ENCODE measurements around the gene B3GALNT2.
A peak's percentile ranks its signal among the peaks of the same experiment; 100 is the strongest.

Gene B3GALNT2

GRCh38 chr1:235416662-235417049 is 87.6 kb downstream of the B3GALNT2 start:
- H3K27me3 ChIP-seq (replicated peaks; ENCODE audit: control insufficient read depth, insufficient read depth, low read length), result no peaks in the 10 kb centered on the region
- H3K4me3 ChIP-seq (replicated peaks; ENCODE audit: low read depth, low read length), result no peak overlapping the region
- no peaks in the 10 kb centered on the region for H3K36me3 ChIP-seq (ENCODE audit: control insufficient read depth, insufficient read depth, low read length)
- DNase-seq (ENCODE audit: extremely low read depth, insufficient read length), result no peak
- TF ChIP-seq CTCF (IDR thresholded peaks at IDR 0.05; ENCODE audit: insufficient read depth, low read length, poor library complexity, severe bottlenecking), result no peak

GRCh38 chr1:235415008-235415904 is 89.0 kb downstream of the B3GALNT2 start:
- Histone ChIP-seq H3K27me3 (replicated peaks; ENCODE audit: control insufficient read depth, insufficient read depth, low read length) (no peaks in the 10 kb centered on the region), H3K4me3 (replicated peaks; ENCODE audit: low read depth, low read length) (no peak overlapping the region), H3K36me3 (ENCODE audit: control insufficient read depth, insufficient read depth, low read length) (no peaks in the 10 kb centered on the region)
- peak; percentile 74 for TF ChIP-seq CTCF (IDR thresholded peaks at IDR 0.05; ENCODE audit: insufficient read depth, low read length, poor library complexity, severe bottlenecking)
- no peak for DNase-seq (ENCODE audit: extremely low read depth, insufficient read length)

- Histone ChIP-seq H3K36me3 (ENCODE audit: control insufficient read depth, insufficient read depth, low read length) (no peaks in the 10 kb centered on the region), H3K27me3 (replicated peaks; ENCODE audit: control insufficient read depth, insufficient read depth, low read length) (no peaks in the 10 kb centered on the region), H3K4me3 (replicated peaks; ENCODE audit: low read depth, low read length) (no peak overlapping the region)
- no peak for DNase-seq (ENCODE audit: extremely low read depth, insufficient read length)
- TF ChIP-seq CTCF (IDR thresholded peaks at IDR 0.05; ENCODE audit: insufficient read depth, low read length, poor library complexity, severe bottlenecking), result no peak
Measured at GRCh38 chr1:235411489-235412486, 92.5 kb downstream of the B3GALNT2 start.

- no peak for DNase-seq (ENCODE audit: extremely low read depth, insufficient read length)
- Histone ChIP-seq H3K36me3 (ENCODE audit: control insufficient read depth, insufficient read depth, low read length) (no peaks in the 10 kb centered on the region), H3K27me3 (replicated peaks; ENCODE audit: control insufficient read depth, insufficient read depth, low read length) (no peaks in the 10 kb centered on the region), H3K4me3 (replicated peaks; ENCODE audit: low read depth, low read length) (no peak overlapping the region)
- no peak for TF ChIP-seq CTCF (IDR thresholded peaks at IDR 0.05; ENCODE audit: insufficient read depth, low read length, poor library complexity, severe bottlenecking)
Measured at GRCh38 chr1:235410467-235410866, 93.8 kb downstream of the B3GALNT2 start.

- Histone ChIP-seq H3K4me3 (replicated peaks; ENCODE audit: low read depth, low read length) (no peak overlapping the region), H3K36me3 (ENCODE audit: control insufficient read depth, insufficient read depth, low read length) (no peaks in the 10 kb centered on the region), H3K27me3 (replicated peaks; ENCODE audit: control insufficient read depth, insufficient read depth, low read length) (no peaks in the 10 kb centered on the region)
- TF ChIP-seq CTCF (IDR thresholded peaks at IDR 0.05; ENCODE audit: insufficient read depth, low read length, poor library complexity, severe bottlenecking), result no peak
- no peak for DNase-seq (ENCODE audit: extremely low read depth, insufficient read length)
Measured at GRCh38 chr1:235409042-235409820, 95.0 kb downstream of the B3GALNT2 start.
